Epithelial cell of proximal tubule (primary cell): ENCODE results near the gene ACP7. TPM values are rescaled to one million over a fixed set of nuclear protein-coding genes. Genes with fewer than 3 reads are reported as not detected.

ENCODE experiments used
- DNase-seq: peaks from one replicate; pipeline ENCODE4 v3.0.0-alpha.2; 2011; ENCODE audit warnings: low read depth
- H3K4me3 ChIP-seq: 2 replicates; pipeline ENCODE4 v1.5.1; 2011; ENCODE audit warnings: low read depth, mild to moderate bottlenecking, low read length
- total RNA-seq: library from RNA; depleted of rRNA; stranded (reverse); fragments of >200 nt; gene quantifications from 2 replicates; pipeline ENCODE4 v1.2.3, GENCODE V29; 2015
- TF ChIP-seq, protein P1 (sequence below): conservative IDR thresholded peaks from 2 replicates; pipeline ENCODE4 v1.5.1; 2012; ENCODE audit warnings: low read depth, mild to moderate bottlenecking, low read length

Gene ACP7
- total RNA-seq, 1 donor from 2014 or later = 0.23 TPM

DNA sequence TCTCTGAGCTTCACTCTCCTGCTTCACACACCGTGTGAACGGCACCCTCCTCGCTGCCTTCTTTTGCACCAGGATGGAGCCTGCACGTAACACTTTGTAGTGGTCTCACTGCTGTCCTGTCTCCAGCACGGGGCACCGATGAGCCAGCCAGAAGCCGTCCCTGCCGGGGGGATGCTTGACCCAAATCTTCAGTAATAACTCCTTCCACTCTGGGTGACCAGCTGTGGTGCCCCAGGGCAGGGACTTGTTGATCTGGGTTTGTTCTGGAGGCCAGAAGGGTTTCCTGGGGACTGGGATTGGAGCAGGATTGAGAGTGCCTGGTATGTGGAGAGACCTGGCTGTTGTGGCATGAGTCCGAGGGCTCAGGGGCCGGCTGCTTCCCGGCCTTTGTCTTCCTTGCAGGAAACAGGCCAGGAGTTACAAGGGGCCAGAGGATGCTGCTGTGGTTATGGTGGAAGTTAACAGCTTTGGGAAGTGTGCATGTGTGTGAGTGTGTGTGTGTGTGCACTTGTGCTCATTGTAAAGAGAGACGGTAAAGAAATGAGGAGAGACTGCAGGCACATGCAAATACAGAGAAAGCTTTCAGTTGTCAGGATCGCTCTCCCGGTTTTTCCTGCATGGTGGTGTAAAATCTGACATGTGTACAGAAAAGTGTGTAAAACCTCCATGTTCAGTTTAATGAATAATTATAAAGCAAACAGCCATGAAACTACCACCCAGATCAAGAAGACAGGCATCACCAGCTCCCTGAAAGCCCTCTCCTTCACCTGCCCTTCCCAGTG lies 60.3 kb downstream of the ACP7 start:
- no peak for DNase-seq
- TF ChIP-seq, protein P1, sequence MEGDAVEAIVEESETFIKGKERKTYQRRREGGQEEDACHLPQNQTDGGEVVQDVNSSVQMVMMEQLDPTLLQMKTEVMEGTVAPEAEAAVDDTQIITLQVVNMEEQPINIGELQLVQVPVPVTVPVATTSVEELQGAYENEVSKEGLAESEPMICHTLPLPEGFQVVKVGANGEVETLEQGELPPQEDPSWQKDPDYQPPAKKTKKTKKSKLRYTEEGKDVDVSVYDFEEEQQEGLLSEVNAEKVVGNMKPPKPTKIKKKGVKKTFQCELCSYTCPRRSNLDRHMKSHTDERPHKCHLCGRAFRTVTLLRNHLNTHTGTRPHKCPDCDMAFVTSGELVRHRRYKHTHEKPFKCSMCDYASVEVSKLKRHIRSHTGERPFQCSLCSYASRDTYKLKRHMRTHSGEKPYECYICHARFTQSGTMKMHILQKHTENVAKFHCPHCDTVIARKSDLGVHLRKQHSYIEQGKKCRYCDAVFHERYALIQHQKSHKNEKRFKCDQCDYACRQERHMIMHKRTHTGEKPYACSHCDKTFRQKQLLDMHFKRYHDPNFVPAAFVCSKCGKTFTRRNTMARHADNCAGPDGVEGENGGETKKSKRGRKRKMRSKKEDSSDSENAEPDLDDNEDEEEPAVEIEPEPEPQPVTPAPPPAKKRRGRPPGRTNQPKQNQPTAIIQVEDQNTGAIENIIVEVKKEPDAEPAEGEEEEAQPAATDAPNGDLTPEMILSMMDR = no peak
- no peak overlapping the region for H3K4me3 ChIP-seq

DNA sequence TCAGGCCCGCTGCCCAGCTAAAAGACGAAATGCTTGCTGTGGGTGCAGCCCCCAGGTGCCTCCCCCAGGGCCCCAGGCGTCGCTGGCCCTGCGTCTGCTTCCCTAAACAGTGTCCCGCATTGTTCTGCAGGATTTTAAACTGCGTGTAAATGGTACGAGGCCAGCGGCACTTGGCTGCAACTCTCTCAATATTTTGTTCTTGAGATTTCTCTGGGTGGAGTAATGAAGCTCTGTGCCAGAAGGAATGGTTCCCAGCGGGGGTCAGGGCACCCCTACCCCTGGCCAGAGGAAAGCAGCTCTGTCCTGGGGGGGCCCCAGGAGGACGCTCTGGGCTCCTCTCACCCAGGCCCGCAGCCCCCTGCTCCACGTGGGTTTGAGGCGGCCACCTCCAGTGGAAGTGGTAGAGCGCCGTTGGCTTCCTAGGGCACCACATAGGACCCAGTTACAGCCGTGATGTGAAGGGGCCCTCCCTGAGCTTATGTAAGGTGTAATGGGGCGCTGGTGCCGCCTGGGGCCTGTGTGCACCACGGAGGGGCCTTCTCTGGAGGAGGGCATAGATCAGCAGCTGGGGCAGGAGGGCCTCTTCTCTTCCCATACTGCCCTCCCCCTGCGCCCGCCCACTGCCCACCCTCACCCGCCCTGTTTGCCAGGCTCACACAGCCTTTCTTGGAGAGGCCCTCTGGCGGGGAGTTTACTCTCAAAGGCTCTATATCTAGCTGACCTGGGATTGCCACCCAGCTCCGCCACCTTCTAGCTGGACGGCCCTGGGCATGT lies 61.2 kb downstream of the ACP7 start:
- TF ChIP-seq, protein P1 = no peak
- no peak overlapping the region for H3K4me3 ChIP-seq

DNA sequence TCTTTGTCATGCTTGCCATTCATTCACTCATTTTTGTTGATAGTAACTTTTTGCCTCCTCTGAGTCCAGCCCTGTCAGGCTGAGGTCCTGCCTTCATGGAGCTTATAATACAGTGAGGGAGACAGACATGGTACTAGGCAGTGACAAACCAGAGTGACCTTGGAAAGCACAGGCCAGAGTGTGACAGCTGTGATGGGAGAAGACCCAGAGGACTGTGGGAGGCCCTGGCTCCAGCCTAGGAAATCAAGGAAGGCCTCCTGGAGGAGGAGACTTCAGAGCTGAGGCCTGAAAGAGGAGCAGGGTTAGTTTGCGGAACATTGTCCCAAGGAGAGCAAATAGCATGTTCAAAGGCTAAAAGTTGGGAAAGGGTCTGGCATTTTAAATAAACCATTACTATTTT lies 61.9 kb downstream of the ACP7 start:
- TF ChIP-seq, protein P1 = no peak
- H3K4me3 ChIP-seq = no peak overlapping the region
- DNase-seq = no peak

More for the DNA sequence above, 61.2 kb downstream of the ACP7 start:
- no peak for DNase-seq

DNA sequence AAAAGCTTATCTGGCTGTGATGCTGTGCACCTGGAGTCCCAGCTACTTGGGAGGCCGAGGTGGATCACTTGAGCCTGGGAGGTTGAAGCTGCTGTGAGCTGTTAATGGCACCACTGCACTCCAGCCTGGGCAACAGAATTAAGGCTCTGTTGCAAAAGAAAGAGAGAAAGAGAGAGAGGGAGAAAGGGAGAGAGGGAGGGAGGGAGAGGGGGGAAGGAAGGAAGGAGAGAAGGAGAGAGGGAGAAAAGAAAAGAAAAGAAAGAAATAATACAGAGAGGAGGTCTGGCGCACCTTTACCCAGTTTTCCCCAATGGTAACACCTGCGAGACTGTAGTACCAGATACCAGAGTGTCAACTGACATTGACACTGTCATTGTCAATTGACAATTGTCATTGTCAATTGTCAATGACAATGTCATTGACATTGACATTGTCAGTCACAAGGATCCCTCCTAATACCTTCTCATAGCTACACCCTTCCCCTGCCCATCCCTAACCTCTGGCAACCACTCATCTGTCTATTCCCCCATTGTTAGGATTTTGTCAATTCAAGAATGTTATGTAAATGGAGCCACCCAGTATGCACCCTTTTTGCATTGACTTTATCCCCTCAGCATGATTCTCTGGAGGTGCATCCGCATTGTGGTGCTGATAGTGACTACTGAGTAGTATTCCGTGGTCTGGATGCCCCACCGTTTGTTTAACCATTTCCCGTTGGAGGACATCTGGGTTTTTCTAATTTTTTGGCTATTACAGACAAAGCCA lies 62.7 kb downstream of the ACP7 start:
- TF ChIP-seq, protein P1 = no peak
- H3K4me3 ChIP-seq = no peak overlapping the region
- DNase-seq = no peak

DNA sequence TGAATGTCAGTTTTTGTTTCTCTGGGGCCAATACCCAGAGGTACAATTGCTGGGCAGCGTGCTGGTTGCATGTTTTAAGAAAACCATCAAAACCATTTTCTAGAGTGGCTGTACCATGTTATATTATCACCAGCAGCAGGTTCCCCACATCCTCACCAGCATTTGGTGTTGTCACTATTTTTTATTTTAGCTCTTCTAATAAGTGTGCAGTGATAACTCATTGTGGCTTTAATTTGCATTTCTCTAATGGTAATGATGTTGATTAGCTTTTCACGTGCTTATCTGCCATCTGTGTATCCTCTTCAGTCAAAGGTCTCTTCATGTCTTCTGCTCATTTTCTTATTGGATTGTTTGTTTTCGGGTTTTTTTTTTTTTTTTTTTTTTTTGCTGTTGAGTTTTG lies 63.3 kb downstream of the ACP7 start:
- H3K4me3 ChIP-seq = no peak overlapping the region
- TF ChIP-seq, protein P1 = no peak
- DNase-seq = no peak

DNA sequence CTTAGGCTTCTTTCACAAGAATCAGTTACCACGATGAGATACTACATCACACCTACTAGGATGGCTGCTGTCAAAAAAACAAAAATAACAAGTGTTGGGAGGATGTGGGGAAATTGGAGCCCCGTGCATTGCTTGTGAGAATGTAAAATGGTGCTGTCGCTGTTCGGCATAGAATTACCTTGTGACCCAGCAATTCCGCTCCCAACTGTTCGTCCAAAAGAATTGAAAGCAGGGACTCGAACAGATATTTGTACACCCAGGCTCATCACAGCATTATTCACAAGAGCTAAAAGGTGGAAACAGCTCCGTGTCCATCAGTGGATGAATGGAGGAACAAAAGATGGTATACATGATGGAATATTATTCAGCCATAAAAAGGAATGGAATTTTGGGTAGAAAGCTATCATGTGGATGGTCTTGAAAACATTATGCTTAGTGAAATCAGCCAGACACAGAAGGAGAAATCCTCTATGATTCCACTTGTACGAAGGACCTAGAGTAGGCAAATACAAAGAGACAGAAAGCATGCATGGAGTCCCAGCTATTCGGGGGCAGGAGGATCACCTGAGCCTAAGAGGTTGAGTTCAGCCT lies 64.9 kb downstream of the ACP7 start:
- no peak overlapping the region for H3K4me3 ChIP-seq
- TF ChIP-seq, protein P1 = no peak

More for the DNA sequence above, 64.9 kb downstream of the ACP7 start:
- no peak for DNase-seq
